Measurements from ENCODE around the gene PPP1R37. TPM values are rescaled to one million over a fixed set of nuclear protein-coding genes. Genes with fewer than 3 reads are reported as not detected.

The PPP1R37 gene
- total and polyA plus RNA-seq, 2 of the 13 experiments (the other 11 are each of a cell fraction or from before 2014, with no cell fraction given), result 9.0 to 14.3 TPM

- TF ChIP-seq ZBTB44 (CRISPR knock-in tag; IDR thresholded peaks at IDR 0.05) (no peak), XRCC5 (optimal IDR thresholded peaks at IDR 0.05; ENCODE audit: low read length) (no peak), ADNP (CRISPR knock-in tag; IDR thresholded peaks at IDR 0.05) (no peak), ETV5 (CRISPR knock-in tag; IDR thresholded peaks at IDR 0.05; ENCODE audit: borderline replicate concordance) (no peak), JUND (CRISPR knock-in tag; IDR thresholded peaks at IDR 0.05) (no peak), NR2C2 (CRISPR knock-in tag; IDR thresholded peaks at IDR 0.05; ENCODE audit: borderline replicate concordance) (peak; percentile 21; the same call in 1 of the 2 replicates), FOXO1 (CRISPR knock-in tag; IDR thresholded peaks at IDR 0.05) (no peak), PRDM15 (CRISPR knock-in tag; IDR thresholded peaks at IDR 0.05) (no peak), SRSF9 (IDR thresholded peaks at IDR 0.05; ENCODE audit: borderline replicate concordance, insufficient read depth, low read depth, low read length, poor library complexity, severe bottlenecking) (no peak), ZFYVE20 (CRISPR knock-in tag; IDR thresholded peaks at IDR 0.05; ENCODE audit: borderline replicate concordance, low read depth) (no peak), NFE2L2 (IDR thresholded peaks at IDR 0.05; ENCODE audit: low read length) (no peak), ZNF18 (CRISPR knock-in tag; IDR thresholded peaks at IDR 0.05; ENCODE audit: insufficient replicate concordance) (peak; percentile 83), AGO1 (IDR thresholded peaks at IDR 0.05; ENCODE audit: low read depth, low read length, poor library complexity, severe bottlenecking) (no peak), NKX3-1 (CRISPR knock-in tag; IDR thresholded peaks at IDR 0.05) (no peak), CCAR2 (optimal IDR thresholded peaks at IDR 0.05; ENCODE audit: low read depth, low read length) (no peak), ZNF275 (CRISPR knock-in tag; IDR thresholded peaks at IDR 0.05; ENCODE audit: borderline replicate concordance) (no peak), PITX1 (CRISPR knock-in tag; IDR thresholded peaks at IDR 0.05) (no peak)
- TF ChIP-seq, protein P1, sequence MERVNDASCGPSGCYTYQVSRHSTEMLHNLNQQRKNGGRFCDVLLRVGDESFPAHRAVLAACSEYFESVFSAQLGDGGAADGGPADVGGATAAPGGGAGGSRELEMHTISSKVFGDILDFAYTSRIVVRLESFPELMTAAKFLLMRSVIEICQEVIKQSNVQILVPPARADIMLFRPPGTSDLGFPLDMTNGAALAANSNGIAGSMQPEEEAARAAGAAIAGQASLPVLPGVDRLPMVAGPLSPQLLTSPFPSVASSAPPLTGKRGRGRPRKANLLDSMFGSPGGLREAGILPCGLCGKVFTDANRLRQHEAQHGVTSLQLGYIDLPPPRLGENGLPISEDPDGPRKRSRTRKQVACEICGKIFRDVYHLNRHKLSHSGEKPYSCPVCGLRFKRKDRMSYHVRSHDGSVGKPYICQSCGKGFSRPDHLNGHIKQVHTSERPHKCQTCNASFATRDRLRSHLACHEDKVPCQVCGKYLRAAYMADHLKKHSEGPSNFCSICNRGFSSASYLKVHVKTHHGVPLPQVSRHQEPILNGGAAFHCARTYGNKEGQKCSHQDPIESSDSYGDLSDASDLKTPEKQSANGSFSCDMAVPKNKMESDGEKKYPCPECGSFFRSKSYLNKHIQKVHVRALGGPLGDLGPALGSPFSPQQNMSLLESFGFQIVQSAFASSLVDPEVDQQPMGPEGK (CRISPR knock-in tag; IDR thresholded peaks at IDR 0.05), result peak; percentile 57
- TF ChIP-seq, protein P2, sequence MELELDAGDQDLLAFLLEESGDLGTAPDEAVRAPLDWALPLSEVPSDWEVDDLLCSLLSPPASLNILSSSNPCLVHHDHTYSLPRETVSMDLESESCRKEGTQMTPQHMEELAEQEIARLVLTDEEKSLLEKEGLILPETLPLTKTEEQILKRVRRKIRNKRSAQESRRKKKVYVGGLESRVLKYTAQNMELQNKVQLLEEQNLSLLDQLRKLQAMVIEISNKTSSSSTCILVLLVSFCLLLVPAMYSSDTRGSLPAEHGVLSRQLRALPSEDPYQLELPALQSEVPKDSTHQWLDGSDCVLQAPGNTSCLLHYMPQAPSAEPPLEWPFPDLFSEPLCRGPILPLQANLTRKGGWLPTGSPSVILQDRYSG (CRISPR knock-in tag; IDR thresholded peaks at IDR 0.05), result no peak
These were observed 37.3 kb downstream of the PPP1R37 start (continued) for GRCh38 chr19:45130236-45130635.

All from HepG2 (cell line).